HG03066 (cell line): ENCODE measurements around the gene WDR86.

ENCODE experiments used
- ATAC-seq: cut with Tn5 transposase; IDR thresholded peaks from one replicate; pipeline ENCODE4 v1.9.1; 2021; ENCODE audit warnings: low read depth; ENCODE audit not compliant: unreplicated experiment

Gene WDR86, protein sequence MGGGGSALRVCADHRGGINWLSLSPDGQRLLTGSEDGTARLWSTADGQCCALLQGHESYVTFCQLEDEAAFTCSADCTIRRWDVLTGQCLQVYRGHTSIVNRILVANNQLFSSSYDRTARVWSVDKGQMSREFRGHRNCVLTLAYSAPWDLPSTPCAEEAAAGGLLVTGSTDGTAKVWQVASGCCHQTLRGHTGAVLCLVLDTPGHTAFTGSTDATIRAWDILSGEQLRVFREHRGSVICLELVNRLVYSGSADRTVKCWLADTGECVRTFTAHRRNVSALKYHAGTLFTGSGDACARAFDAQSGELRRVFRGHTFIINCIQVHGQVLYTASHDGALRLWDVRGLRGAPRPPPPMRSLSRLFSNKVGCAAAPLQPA

GRCh38 chr7:151409667-151410404 is at the start of gene WDR86:
Gene WDR86 (minus strand): TSS chr7:151410038. CDS start chr7:151409589, 449 bp downstream.
- ATAC-seq: no peak

DNA sequence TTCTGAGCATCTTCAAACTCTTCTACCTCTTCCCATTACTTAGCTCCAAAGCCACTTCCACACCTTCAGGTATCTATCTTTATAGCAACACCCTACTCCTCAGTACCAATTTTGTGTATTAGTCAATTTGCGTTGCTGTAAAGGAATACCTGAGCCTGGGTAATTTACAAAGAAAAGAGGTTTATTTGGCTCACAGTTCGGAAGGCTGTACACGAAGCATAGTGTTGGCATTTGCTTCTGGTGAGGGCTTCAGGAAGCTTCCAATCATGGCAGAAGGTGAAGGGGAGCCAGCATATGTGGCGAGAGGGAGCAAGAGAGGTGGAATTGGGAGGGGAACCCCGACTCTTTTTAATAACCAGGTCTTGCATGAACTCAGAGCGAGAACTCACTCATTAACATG is 47.7 kb upstream of the WDR86 start:
- ATAC-seq: no peak

DNA sequence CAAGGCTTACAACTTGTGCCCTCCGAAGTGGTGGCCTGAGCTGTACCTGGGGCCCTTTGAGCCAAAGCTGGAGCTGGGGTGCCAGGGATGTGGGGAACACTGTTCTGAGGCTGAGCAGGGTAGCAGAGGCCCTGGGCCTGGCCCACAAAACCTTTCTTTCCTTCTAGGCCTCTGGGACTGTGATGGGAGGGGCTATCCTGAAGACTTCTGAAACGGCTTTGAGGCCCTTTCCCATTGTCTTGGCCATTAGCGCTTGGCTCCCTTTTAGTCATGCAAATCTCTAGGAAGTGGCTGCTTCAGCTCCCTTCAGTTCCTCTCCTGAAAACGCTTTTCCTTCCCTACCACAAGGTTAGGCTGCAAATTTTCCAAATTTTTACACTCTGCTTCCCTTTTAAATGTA is 46.9 kb upstream of the WDR86 start:
- ATAC-seq: no peak

- no peak for ATAC-seq
Measured at GRCh38 chr7:151456276-151456675, 46.4 kb upstream of the WDR86 start.

DNA sequence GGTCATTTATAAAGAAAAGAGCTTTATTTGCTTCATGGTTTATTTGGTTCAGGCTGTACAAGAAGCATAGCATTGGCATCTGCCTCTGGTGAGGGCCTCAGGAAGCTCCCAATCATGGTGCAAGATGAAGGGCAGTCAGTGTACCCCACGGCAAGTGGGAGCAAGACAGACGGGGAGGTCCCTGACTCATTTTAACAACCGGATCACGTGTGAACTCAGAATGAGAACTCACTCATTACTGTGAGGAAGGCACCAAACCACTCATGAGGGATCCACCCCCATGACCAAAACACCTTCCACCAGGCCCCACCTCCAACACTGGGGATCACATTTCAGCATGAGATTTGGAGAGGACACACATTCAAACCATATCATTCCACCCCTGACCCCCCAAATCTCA is 45.9 kb upstream of the WDR86 start:
- no peak for ATAC-seq

DNA sequence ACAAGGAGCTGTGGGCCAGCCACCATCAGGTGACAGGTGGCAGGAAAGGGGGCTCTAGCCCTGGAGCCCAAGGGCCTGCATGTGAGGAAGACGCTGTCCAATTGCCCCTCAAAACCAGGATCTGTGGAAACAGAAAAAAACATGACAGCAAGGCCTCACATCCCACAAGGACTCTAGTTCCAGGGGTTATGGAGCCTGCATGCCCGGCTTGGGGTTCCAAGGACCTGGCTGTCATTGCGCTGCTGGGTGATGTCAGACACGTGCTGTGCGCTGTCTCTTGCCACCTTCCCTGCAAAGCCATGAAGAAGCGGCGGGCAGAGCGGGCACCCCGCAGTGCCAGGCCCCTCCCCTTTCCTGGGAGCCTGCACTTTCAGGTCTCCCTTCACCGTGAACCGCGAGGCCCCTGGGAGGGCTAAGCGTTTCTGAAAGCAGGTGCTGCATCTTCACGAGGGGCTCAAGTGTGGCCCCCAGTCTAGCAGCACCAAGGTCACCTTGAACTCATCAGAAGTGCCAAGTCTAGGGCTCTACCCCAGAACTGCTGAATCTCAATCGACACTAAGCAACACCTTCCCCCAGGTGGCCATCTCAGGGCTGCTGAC is 45.2 kb upstream of the WDR86 start:
- no peak for ATAC-seq

DNA sequence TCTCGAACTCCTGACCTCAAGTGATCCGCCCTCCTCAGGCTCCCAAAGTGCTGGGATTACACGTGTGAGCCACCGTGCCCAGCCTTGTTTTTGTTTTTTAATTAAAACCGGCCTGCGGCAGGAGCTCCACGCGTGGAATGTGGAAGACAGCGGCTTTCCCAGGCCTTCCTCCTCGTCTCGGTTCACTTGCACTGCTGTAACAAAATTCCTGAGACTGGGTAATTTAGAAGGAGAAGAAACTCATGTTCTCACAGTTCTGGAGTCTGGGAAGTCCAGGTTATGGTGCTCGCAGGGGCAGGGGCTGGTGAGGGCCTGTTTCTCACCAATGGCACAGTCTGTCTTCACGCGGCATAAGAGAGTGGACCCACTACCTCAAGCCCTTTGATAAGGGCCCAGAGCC is 44.5 kb upstream of the WDR86 start:
- no peak for ATAC-seq

GRCh38 chr7:151453326-151453791 is 43.5 kb upstream of the WDR86 start:
- no peak for ATAC-seq

DNA sequence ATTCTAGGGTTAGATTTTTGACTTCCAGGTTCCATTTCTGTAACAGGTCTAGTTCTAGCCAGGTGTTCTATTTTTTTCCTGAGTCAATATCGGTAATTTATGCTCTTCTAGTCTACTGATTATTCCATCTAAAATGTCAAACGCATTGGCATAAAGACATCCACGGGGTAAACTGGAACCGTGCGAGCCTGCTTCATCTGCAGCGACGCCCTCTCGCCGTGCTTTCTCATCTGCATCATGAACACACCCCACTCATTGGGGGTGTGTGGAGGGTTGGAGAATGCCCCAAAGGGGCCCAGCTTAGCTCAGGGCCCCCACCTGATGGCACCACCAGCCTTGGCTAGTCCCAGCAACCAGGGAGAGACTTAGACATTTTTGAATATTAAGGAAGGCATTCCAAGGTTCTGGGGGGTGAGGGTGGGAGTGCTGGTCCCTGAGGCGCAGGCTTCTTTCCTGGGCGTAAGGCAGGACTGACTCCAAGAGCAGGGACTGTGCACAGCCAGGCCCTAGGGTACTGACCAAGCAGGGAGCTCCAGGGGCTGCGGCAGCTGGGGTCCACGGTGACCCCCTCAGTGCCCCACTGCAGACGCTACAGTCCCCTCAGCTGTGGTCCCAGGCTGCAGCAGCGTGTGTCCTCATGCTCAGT is 43.0 kb upstream of the WDR86 start:
- ATAC-seq: no peak

DNA sequence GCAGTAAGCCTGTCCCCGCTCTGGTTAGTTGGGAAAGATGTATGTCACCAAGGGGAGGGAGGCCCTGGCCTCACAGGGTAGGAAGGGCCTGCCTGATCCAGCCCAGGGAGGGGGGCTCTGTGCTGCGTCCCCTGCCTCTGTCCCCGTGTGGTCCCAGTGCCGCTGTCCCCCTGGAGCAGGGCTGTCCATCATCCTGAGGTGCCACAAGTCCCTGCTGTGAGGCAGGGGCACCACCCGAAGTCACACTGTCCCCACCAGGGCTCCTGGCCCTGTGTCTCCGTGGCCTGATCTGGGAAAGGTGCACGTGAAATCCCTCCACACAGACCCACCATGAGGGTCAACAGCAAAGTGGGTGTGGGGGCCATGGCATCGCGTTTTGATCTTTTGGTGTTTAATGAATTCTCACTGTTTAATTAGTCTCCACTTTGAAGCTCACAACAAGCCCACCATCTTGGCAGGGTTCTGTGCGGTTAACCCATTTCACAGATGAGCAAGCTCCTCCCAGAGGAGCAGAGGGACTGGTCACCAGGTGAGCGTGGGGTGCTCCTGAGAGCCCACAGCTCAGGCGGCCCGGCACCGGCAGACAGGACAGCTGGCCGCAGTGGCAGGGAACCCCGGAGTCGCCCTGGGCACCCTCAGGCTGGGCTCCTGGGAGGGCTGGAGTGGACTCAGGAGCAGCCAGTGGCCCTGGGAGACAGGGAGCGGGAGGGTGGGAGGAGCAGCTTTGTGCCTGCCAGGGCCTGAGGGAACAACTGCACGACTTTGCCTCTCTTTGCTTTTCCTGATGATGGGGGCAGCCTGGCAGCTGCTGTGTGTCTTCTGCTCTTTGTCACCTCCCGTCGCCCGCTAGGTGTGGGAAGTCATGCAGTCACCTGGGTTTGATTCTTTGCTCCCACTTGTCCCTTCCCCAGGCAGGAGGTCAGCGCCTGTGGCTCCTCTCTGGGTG is 42.1 kb upstream of the WDR86 start:
- no peak for ATAC-seq

GRCh38 chr7:151451156-151451555 is 41.3 kb upstream of the WDR86 start:
- no peak for ATAC-seq

DNA sequence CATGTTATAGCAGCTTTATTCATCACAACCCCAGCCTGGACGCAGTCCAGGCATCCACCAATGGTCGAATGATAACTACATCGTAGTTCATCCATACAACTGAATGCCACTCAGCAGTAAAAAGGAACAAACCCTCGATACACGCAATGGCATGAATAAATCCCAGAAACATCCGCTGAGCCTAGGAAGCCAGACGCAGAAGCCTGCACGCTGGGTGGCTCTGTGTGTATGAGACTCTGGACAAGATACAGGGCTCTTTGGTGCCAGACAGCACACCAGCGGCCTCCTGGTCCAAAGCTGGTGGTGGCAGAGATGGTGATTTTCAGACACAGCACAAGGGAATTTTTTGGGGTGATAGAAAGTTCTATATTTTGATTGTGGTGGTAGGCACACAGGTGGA is 40.2 kb upstream of the WDR86 start:
- ATAC-seq: no peak

DNA sequence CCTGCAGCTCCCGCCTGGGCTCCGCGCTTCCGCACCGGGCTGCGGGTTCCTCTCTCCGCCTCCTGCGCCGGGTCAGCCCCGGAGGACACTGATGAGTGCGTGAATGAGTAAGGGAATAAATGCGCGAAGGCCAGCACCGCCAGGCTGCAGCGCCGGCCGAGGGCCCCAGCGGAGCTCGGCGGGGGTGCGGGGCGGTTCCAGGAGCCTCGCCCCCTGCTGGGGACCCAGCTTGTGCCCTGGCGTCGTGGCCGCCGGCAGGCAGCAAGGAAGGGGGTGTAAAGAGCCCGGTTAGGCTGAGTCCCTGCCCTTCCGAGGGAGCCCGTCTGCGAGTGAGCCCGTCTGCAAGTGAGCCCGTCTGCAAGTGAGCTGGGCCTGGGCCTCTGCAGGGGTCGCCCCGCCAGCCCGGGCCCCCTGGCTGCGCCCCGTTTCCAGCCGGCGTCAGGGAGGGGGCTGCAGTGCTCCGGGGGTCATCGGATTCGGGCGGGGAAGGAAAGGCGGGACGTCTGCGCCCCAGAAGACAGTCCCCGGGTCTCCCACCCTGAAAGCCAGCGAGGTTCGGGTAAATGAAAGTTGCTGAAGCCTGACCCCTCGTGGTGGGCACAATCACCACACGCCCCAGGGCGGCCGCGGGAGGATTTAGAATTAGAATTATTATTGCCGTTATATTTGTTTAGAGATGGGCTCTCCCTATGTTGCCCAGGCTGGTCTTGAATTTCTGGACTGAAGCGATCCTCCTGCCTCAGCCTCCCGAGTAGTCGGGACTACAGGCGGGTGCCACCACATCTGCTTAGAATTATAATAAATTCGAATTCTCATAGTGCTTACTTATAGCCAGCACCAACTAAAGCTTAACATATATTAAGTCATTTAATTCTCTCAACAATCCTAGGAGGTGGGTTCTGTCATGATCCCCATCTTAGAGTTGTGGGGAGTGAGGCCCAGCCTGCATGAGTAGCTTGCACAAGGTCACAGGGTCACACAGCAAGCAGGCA is 38.7 kb upstream of the WDR86 start:
- peak; percentile 74 for ATAC-seq

DNA sequence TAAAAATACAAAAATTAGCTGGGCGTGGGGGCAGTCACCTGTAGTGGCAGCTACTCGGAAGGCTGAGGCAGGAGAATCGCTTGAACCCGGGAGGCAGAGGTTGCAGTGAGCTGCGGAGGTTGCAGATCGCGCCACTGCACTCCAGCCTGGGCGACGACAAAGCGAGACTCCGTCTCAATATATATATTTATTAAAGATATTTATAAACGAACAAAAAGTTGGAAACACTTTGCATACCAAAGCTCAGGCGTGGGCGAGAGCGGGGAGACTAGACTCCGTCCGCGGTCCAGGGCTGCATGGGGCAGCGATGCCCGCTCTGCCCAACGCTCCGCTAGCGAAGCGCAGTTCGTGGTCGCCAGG is 38.0 kb upstream of the WDR86 start:
- ATAC-seq: no peak

- ATAC-seq: no peak
Measured at GRCh38 chr7:151447312-151447711, 37.5 kb upstream of the WDR86 start.

DNA sequence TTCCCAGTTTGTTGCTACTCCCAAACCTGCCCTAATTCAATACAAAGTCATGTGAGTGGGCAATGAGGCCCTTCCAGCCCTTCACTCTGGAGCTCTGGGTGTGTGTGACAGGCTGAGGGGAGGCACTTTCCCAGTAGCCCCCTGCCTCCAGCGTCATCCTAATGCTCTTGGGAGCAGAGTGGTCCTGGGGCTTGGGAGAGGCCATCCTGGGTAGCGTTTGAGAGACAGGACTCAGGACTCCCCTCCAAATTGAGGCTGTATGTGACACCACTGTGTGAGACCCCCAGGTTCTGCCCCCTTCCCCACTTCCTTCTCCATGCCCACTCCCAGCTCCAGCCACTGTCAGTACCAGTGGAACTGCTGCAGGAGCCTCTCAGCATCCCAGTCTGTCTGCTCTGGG is 36.6 kb upstream of the WDR86 start:
- no peak for ATAC-seq

GRCh38 chr7:151444632-151445031 is 34.8 kb upstream of the WDR86 start:
- no peak for ATAC-seq

DNA sequence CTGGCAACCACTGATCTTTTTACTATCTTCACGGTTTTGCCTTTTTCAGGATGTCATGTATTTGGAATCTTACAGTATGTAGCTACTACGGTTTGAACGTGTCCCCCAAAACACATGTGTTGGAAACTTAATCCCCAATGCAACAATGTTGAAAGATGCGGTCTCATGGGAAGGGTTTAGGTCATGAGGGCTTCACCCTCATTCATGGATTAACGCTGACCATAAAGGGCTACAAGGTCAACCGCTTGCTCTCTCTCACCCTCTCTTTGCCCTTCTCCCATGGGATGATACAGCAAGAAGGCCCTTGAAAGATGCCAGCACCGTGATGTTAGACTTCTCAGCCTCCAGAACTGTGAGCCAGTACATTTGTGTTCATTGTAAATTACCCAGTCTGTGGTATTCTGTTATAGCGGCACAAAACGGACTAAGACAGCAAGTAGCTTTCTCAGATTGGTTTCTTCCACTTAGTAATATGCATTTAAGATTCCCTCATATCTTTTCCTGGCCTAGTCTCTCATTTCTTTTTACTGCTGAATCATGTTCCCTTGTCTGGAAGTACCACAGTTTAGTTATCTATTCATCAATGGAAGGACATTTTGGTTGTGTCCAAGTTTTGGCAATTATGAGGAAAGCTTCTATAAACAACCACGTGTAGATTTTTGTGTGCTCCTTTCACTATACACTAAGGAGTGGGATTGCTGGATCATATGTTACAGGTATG is 33.1 kb upstream of the WDR86 start:
- ATAC-seq: no peak
